SK-N-SH (cell line): ENCODE results near the gene CFAP58. TPM values are rescaled to one million over a fixed set of nuclear protein-coding genes. Genes with fewer than 3 reads are reported as not detected.

ENCODE experiments used
- CTCF ChIA-PET: fragments of 300-600, 350-600 bp; formaldehyde crosslinking; extraction: SDS; loops from one replicate; lab custom pipeline; 2021; lab: Yijun Ruan, JAX
- POLR2A ChIA-PET: fragments of 350-600 bp; sonication (Branson Sonifier 250); formaldehyde crosslinking; extraction: SDS; loops from one replicate; lab custom pipeline; 2020; ENCODE audit warnings: antibody characterized with exemption, inconsistent platforms; lab: Yijun Ruan, JAX
- DNase-seq: peaks from one replicate; pipeline ENCODE4 v3.0.0; 2012
- H2AFZ ChIP-seq: fragments of 200-600 bp; sonication (generic); 2 replicates; pipeline ENCODE4 v1.8.1; 2016; ENCODE audit warnings: antibody characterized with exemption, mild to moderate bottlenecking, low read depth
- H3F3A ChIP-seq: fragments of 200-600 bp; sonication (generic); replicated peaks from 2 replicates; pipeline ENCODE3; 2016; ENCODE audit warnings: antibody characterized with exemption, mild to moderate bottlenecking; ENCODE audit not compliant: insufficient read depth
- H3K27ac ChIP-seq, 2 experiments: fragments of 200-500 bp in 1 of 2; fragments of 200-600 bp in 1 of 2; sonication (Bioruptor generic) in 1 of 2; sonication (generic), shearing (Covaris generic) in 1 of 2; 2 replicates each; pipeline versions ENCODE4 v1.5.1 to v1.6.1; 2014 to 2016; ENCODE audit warnings: low read depth in 2 of 2, inconsistent platforms in 1 of 2, low read length in 1 of 2, mild to moderate bottlenecking in 1 of 2, mixed read lengths in 1 of 2
- H3K27me3 ChIP-seq: fragments of 200-600 bp; sonication (generic), shearing (Covaris generic); 2 replicates; pipeline ENCODE4 v1.6.1; 2016; ENCODE audit warnings: mixed run types; ENCODE audit not compliant: insufficient read depth
- H3K36me3 ChIP-seq, 2 experiments: fragments of 200-500 bp in 1 of 2; fragments of 200-600 bp in 1 of 2; sonication (Bioruptor generic) in 1 of 2; sonication (generic) in 1 of 2; replicated peaks in 1 of 2; 2 replicates each; pipeline versions ENCODE3 to v1.5.1; 2014 to 2016; ENCODE audit warnings: low read length in 1 of 2, mild to moderate bottlenecking in 1 of 2; ENCODE audit not compliant: insufficient read depth in 2 of 2, control insufficient read depth in 1 of 2
- H3K4me1 ChIP-seq, 2 experiments: fragments of 200-500 bp in 1 of 2; fragments of 200-600 bp in 1 of 2; sonication (Bioruptor generic) in 1 of 2; sonication (generic), shearing (Covaris generic) in 1 of 2; 2 replicates each; pipeline versions ENCODE4 v1.5.1 to v1.6.1; 2014 to 2016; ENCODE audit warnings: low read depth in 1 of 2, low read length in 1 of 2, mixed run types in 1 of 2; ENCODE audit not compliant: insufficient read depth in 2 of 2, control insufficient read depth in 1 of 2
- H3K4me2 ChIP-seq: fragments of 200-600 bp; sonication (generic), shearing (Covaris generic); 2 replicates; pipeline ENCODE4 v1.6.1; 2017; ENCODE audit warnings: mixed run types
- H3K4me3 ChIP-seq, 2 experiments: fragments of 200-500 bp in 1 of 2; fragments of 200-600 bp in 1 of 2; sonication (Bioruptor generic) in 1 of 2; sonication (generic), shearing (Covaris generic) in 1 of 2; 2 replicates each; pipeline versions ENCODE4 v1.5.1 to v1.8.1; 2014 to 2016; ENCODE audit warnings: low read depth in 2 of 2, inconsistent platforms in 1 of 2, low read length in 1 of 2, mild to moderate bottlenecking in 1 of 2, mixed read lengths in 1 of 2, moderate library complexity in 1 of 2
- H3K79me2 ChIP-seq: fragments of 200-600 bp; sonication (generic); 2 replicates; pipeline ENCODE4 v1.8.1; 2017; ENCODE audit warnings: mild to moderate bottlenecking; ENCODE audit not compliant: insufficient read depth
- H3K9ac ChIP-seq: fragments of 200-600 bp; sonication (generic); 2 replicates; pipeline ENCODE4 v1.6.1; 2017; ENCODE audit warnings: mixed run types
- H3K9me2 ChIP-seq: fragments of 200-600 bp; sonication (generic); 2 replicates; pipeline ENCODE4 v1.6.1; 2017; ENCODE audit warnings: mixed run types
- H3K9me3 ChIP-seq: fragments of 200-600 bp; sonication (generic); 2 replicates; pipeline ENCODE4 v1.6.1; 2017; ENCODE audit warnings: mixed run types, mild to moderate bottlenecking, moderate library complexity
- H4K20me1 ChIP-seq: fragments of 200-600 bp; sonication (generic); 2 replicates; pipeline ENCODE4 v1.6.1; 2017; ENCODE audit warnings: mild to moderate bottlenecking, mixed run types; ENCODE audit not compliant: insufficient read depth
- CTCF ChIP-seq: fragments of 200-600 bp; sonication (generic); IDR thresholded peaks from 2 replicates; pipeline ENCODE4 v1.6.1; 2017; ENCODE audit warnings: antibody characterized with exemption, mild to moderate bottlenecking, moderate library complexity
- EZH2phosphoT487 ChIP-seq: fragments of 200-600 bp; sonication (generic); IDR thresholded peaks from 2 replicates; pipeline ENCODE4 v1.6.1; 2017; ENCODE audit warnings: low read depth, mixed run types, mild to moderate bottlenecking, antibody characterized with exemption, moderate library complexity, borderline replicate concordance
- GABPA ChIP-seq: IDR thresholded peaks from 2 replicates; pipeline ENCODE4 v1.4.0; 2012; ENCODE audit warnings: low read depth, mild to moderate bottlenecking
- GATA2 ChIP-seq: sonication (generic); formaldehyde crosslinking; IDR thresholded peaks from 2 replicates; pipeline ENCODE4 v1.5.0; 2020; ENCODE audit warnings: mild to moderate bottlenecking, missing genetic modification reagents
- IRF3 ChIP-seq: fragments of 150-350 bp; IDR thresholded peaks from 2 replicates; pipeline ENCODE4 v1.6.1; 2016; ENCODE audit warnings: mild to moderate bottlenecking, low read depth, low read length
- JUND ChIP-seq: IDR thresholded peaks from 2 replicates; pipeline ENCODE4 v1.4.0; 2012
- MXI1 ChIP-seq: IDR thresholded peaks from 2 replicates; pipeline ENCODE4 v1.6.1; 2012; ENCODE audit warnings: mild to moderate bottlenecking, low read depth, low read length, improper control_type of control experiment
- NFIC ChIP-seq: IDR thresholded peaks from 2 replicates; pipeline ENCODE4 v1.4.0; 2012; ENCODE audit warnings: borderline replicate concordance
- NRF1 ChIP-seq: IDR thresholded peaks from 2 replicates; pipeline ENCODE4 v1.6.1; 2012; ENCODE audit warnings: low read depth, mild to moderate bottlenecking, low read length
- POLR2AphosphoS5 ChIP-seq: IDR thresholded peaks from 2 replicates; pipeline ENCODE4 v1.6.1; 2012; ENCODE audit warnings: low read depth, low read length
- RFX5 ChIP-seq: IDR thresholded peaks from 2 replicates; pipeline ENCODE4 v1.6.1; 2012; ENCODE audit warnings: mild to moderate bottlenecking, improper control_type of control experiment, low read length
- SIN3A ChIP-seq: IDR thresholded peaks from 2 replicates; pipeline ENCODE4 v1.6.1; 2012; ENCODE audit warnings: low read depth, mild to moderate bottlenecking, low read length, moderate library complexity, borderline replicate concordance
- TAF1 ChIP-seq: IDR thresholded peaks from 2 replicates; pipeline ENCODE4 v1.6.1; 2012; ENCODE audit warnings: low read depth, mild to moderate bottlenecking, low read length, moderate library complexity, borderline replicate concordance
- TCF12 ChIP-seq: IDR thresholded peaks from 2 replicates; pipeline ENCODE4 v1.4.0; 2012
- USF1 ChIP-seq: IDR thresholded peaks from 2 replicates; pipeline ENCODE4 v1.4.0; 2012; ENCODE audit warnings: low read depth, borderline replicate concordance
- WGBS: methylation state at CpG from one replicate; pipeline ENCODE4 v1.1.6; 2017; ENCODE audit warnings: low lambda C conversion rate; 5-methylcytosine and 5-hydroxymethylcytosine counted together
- polyA plus RNA-seq, 3 experiments: library from polyadenylated mRNA; depleted of rRNA; stranded (reverse); fragments of >200 nt; gene quantifications; 2 replicates each; pipeline ENCODE4 v1.2.3, GENCODE V29; 2012
- TF ChIP-seq, protein P1 (sequence below): fragments of 150-350 bp; IDR thresholded peaks from 2 replicates; pipeline ENCODE4 v1.6.1; 2017; ENCODE audit warnings: antibody characterized with exemption, low read length, low read depth, borderline replicate concordance

CFAP58 gene
- polyA plus RNA-seq, 1 of the 3 experiments (the other 2 are of a cell fraction): 0.38 TPM

DNA sequence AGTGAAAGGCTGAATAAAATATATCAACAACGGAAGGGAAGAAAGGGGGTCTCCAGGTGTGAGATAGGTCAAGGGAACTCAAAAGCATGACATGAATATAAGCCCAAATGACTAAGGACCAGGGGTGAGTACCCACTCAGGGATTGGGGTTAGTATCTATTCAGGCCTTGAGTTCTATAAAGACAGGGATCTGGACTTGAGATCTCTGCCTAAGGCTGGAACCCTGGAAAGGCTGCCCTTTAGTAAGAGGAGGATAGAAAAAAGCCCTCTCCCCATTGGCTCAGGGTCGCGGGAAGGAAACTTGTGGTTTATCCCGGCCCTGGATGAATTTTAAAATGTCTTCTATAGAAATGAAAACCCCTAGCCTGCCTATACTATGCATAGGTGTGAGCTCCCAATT is 13.0 kb upstream of the CFAP58 start:
- H4K20me1 ChIP-seq: peaks cover 6% of the 10 kb centered on the region; the same call in 1 of the 2 replicates
- TF ChIP-seq RFX5 (no peak), JUND (no peak), NRF1 (no peak), SIN3A (no peak), NFIC (no peak), IRF3 (no peak), POLR2AphosphoS5 (no peak), TAF1 (no peak), GABPA (no peak), TCF12 (no peak), MXI1 (no peak), GATA2 (no peak), CTCF (no peak), EZH2phosphoT487 (no peak), USF1 (no peak)
- TF ChIP-seq, protein P1, sequence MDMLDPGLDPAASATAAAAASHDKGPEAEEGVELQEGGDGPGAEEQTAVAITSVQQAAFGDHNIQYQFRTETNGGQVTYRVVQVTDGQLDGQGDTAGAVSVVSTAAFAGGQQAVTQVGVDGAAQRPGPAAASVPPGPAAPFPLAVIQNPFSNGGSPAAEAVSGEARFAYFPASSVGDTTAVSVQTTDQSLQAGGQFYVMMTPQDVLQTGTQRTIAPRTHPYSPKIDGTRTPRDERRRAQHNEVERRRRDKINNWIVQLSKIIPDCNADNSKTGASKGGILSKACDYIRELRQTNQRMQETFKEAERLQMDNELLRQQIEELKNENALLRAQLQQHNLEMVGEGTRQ: no peak
- TF ChIP-seq, all 33 proteins: peak for 0
- Histone ChIP-seq H3K79me2 (peaks cover 26% of the 10 kb centered on the region), H3K4me2 (no peak overlapping the region), H3K9ac (no peak overlapping the region), H3K9me3 (no peaks in the 10 kb centered on the region), H3K4me3 (no peak overlapping the region), H2AFZ (no peak overlapping the region), H3K27ac (peak overlapping the region in 1 of 2 experiments; percentile 98; a peak in 1 of 4 replicates), H3K9me2 (no peaks in the 10 kb centered on the region), H3K27me3 (no peaks in the 10 kb centered on the region), H3K4me1 (peaks cover 15 to 16% of the 10 kb centered on the region in 2 experiments; a peak in 2 of 4 replicates), H3K36me3 (no peaks in the 10 kb centered on the region), H3F3A (peaks cover 17% of the 10 kb centered on the region)
- CTCF ChIA-PET: interaction anchor here (0.8 to 3.4 kb wide), 6 partner anchors 12 to 55 kb away, joined by 3 to 20 read pairs (median 5); partner anchors contain the start of gene CFAP58
- POLR2A ChIA-PET: interaction anchor here (0.6 kb wide), 1 partner anchor 559 kb away, joined by 3 read pairs; no protein-coding TSS in a partner anchor
- WGBS: 97% methylated on average over 4 of the region's 4 CpGs
- DNase-seq: no peak
